HepG2 (cell line): ENCODE measurements around the gene SMURF2.

ENCODE experiments used
- NR2C2 ChIP-seq: sonication (generic); formaldehyde crosslinking; IDR thresholded peaks from 2 replicates; pipeline ENCODE4 v1.4.0; 2020; ENCODE audit warnings: missing genetic modification reagents, mild to moderate bottlenecking, moderate library complexity, borderline replicate concordance
- TGIF2 ChIP-seq: IDR thresholded peaks from 2 replicates; pipeline ENCODE4 v1.6.1; 2016; ENCODE audit warnings: control low read depth, missing compliant biosample characterization
- TF ChIP-seq, protein P1 (sequence below): sonication (generic); formaldehyde crosslinking; IDR thresholded peaks from 2 replicates; pipeline ENCODE4 v1.4.0; 2020; ENCODE audit warnings: mild to moderate bottlenecking, missing genetic modification reagents

DNA sequence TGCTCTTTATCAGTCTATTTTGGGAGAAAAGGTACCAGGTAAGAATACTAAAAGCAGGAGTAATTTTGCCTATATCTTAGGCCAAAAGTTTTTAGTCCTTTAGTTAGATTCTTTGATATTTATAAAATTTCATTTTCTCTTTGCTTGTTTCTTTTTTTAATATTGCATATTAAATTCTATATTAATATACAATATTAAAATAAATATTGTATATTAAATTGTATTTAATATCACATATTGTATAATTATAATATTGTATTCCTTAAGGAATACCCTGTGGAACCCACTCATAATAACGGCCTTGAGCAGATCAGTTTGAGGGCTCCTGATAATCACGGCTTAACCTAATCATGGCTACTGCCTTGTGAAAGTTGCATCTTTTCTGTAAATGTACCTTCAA is 153.4 kb downstream of the SMURF2 start:
- TF ChIP-seq TGIF2 (CRISPR knock-in tag) (no peak), NR2C2 (CRISPR knock-in tag) (no peak)
- TF ChIP-seq, protein P1, sequence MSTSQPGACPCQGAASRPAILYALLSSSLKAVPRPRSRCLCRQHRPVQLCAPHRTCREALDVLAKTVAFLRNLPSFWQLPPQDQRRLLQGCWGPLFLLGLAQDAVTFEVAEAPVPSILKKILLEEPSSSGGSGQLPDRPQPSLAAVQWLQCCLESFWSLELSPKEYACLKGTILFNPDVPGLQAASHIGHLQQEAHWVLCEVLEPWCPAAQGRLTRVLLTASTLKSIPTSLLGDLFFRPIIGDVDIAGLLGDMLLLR (CRISPR knock-in tag), result no peak
